Mesenteric fat pad (tissue), 1 donor: Measurements from ENCODE around the gene FAM222A. TPM values are rescaled to one million over a fixed set of nuclear protein-coding genes. Genes with fewer than 3 reads are reported as not detected.
"Not testable (repeated sequence)": the region's sequence is repeated elsewhere in the genome, so short reads cannot be mapped to it uniquely, and the experiment has no call there.

Experiments
- DNase-seq: peaks from one replicate; pipeline ENCODE4 v3.0.0-alpha.2; 2020; ENCODE audit warnings: low spot score
- total RNA-seq: library from RNA; stranded (reverse); fragmentation: NEBNext Ultra II Directional; extraction: Animal tissue kit (Norgen Biotek cat#: 25700); gene quantifications from one replicate; pipeline ENCODE4 v1.2.1, GENCODE V29; 2021
- donor health status: DM: yes; HTN: yes; CAD: no.

Gene FAM222A
- total RNA-seq, 1 donor from 2014 or later: 2.7 TPM

GRCh38 chr12:109693653-109694600 is 19.7 kb upstream of the FAM222A start:
- DNase-seq: no peak

GRCh38 chr12:109694629-109695028 is 19.0 kb upstream of the FAM222A start:
- not testable (repeated sequence) for DNase-seq

- no peak for DNase-seq
These were observed 18.2 kb upstream of the FAM222A start for GRCh38 chr12:109695416-109695815.

GRCh38 chr12:109695961-109696461 is 17.6 kb upstream of the FAM222A start:
- DNase-seq: no peak

- no peak for DNase-seq
These were observed 16.9 kb upstream of the FAM222A start for GRCh38 chr12:109696485-109697269.

GRCh38 chr12:109697270-109697553 is 16.4 kb upstream of the FAM222A start:
- DNase-seq: no peak

- DNase-seq: no peak
These were observed 15.7 kb upstream of the FAM222A start for GRCh38 chr12:109697877-109698468.

GRCh38 chr12:109698820-109699219 is 14.8 kb upstream of the FAM222A start:
- DNase-seq: no peak

- no peak for DNase-seq
These were observed 12.6 kb upstream of the FAM222A start for GRCh38 chr12:109701064-109701463.

GRCh38 chr12:109702111-109702841 is 11.3 kb upstream of the FAM222A start:
- DNase-seq: no peak

- DNase-seq: no peak
These were observed 9.9 kb upstream of the FAM222A start for GRCh38 chr12:109703684-109704083.

GRCh38 chr12:109704371-109705098 is 9.1 kb upstream of the FAM222A start:
- no peak for DNase-seq

GRCh38 chr12:109705291-109705690 is 8.3 kb upstream of the FAM222A start:
- DNase-seq: no peak

GRCh38 chr12:109706398-109706746 is 7.3 kb upstream of the FAM222A start:
- no peak for DNase-seq

- no peak for DNase-seq
These were observed 6.7 kb upstream of the FAM222A start for GRCh38 chr12:109706747-109707469.

GRCh38 chr12:109707470-109707821 is 6.2 kb upstream of the FAM222A start:
- no peak for DNase-seq

GRCh38 chr12:109708939-109709338 is 4.7 kb upstream of the FAM222A start:
- no peak for DNase-seq

- no peak for DNase-seq
These were observed 4.1 kb upstream of the FAM222A start for GRCh38 chr12:109709401-109709991.

- DNase-seq: no peak
These were observed 3.3 kb upstream of the FAM222A start for GRCh38 chr12:109710205-109710746.
